K562 (cell line): ENCODE measurements around the gene TRIM33. TPM values are rescaled to one million over a fixed set of nuclear protein-coding genes. Genes with fewer than 3 reads are reported as not detected.

Experiments
- ATAC-seq: fragments of 200-7000 bp; cut with Tn5 transposase; 3 replicates; pipeline ENCODE4 v1.9.1; 2020; ENCODE audit warnings: moderate library complexity
- BruUV-seq: library from RNA; stranded (reverse); fragments of 400-500 nt; replicated peaks from 2 replicates; lab custom pipeline; 2021; lab: Mats Ljungman, UMichigan
- CTCF ChIA-PET: fragments of 300-600 bp; formaldehyde crosslinking; extraction: SDS; loops from one replicate; lab custom pipeline; 2021; ENCODE audit warnings: low intra/inter-chr PET ratio; lab: Yijun Ruan, JAX
- POLR2A ChIA-PET: fragments of 300-600, 350-650 bp; sonication (Branson Sonifier 250); formaldehyde crosslinking; extraction: SDS; loops from one replicate; lab custom pipeline; 2021; ENCODE audit warnings: antibody characterized with exemption, inconsistent platforms; lab: Yijun Ruan, JAX
- DNase-seq, 4 experiments: peaks; one replicate each; pipeline versions ENCODE4 v3.0.0 to v3.0.0-alpha.2; 2011 to 2018; ENCODE audit warnings: low spot score in 3 of 4, mixed read lengths in 3 of 4; ENCODE audit errors: extremely low read depth in 1 of 4
- FAIRE-seq: peaks from 2 replicates; lab custom pipeline; 2011; peaks lifted over from hg19 to GRCh38; lab: Jason Lieb, UNC
- H2AFZ ChIP-seq: 2 replicates; pipeline ENCODE4 v1.6.0; 2011; ENCODE audit warnings: low read depth, low read length, control low read depth, inconsistent platforms
- H3K27ac ChIP-seq: fragments of 200-600 bp; 3 replicates; pipeline ENCODE4 v1.8.0; 2011; ENCODE audit warnings: low read depth, mild to moderate bottlenecking, control low read depth, inconsistent platforms, low read length, moderate library complexity, mixed read lengths; ENCODE audit errors: extremely low read depth
- H3K27me3 ChIP-seq, 2 experiments: fragments of 300-600 bp in 1 of 2; 2 replicates in 1 of 2; 3 replicates in 1 of 2; pipeline versions ENCODE4 v1.6.0 to v1.8.0; 2011; ENCODE audit warnings: inconsistent platforms in 2 of 2, low read length in 2 of 2, mild to moderate bottlenecking in 1 of 2, mixed read lengths in 1 of 2, moderate library complexity in 1 of 2; ENCODE audit not compliant: control insufficient read depth in 2 of 2, insufficient read depth in 2 of 2
- H3K36me3 ChIP-seq: fragments of 300-600 bp; 3 replicates; pipeline ENCODE4 v1.8.0; 2011; ENCODE audit warnings: mild to moderate bottlenecking, low read length, inconsistent platforms; ENCODE audit not compliant: control insufficient read depth, insufficient read depth
- H3K4me1 ChIP-seq, 2 experiments: fragments of 200-600 bp in 1 of 2; replicated peaks in 1 of 2; 2 replicates in 1 of 2; 3 replicates in 1 of 2; pipeline versions ENCODE4 v1.5.1 to v1.8.0; 2011; ENCODE audit warnings: inconsistent platforms in 2 of 2, low read length in 2 of 2, mild to moderate bottlenecking in 1 of 2, mixed read lengths in 1 of 2, moderate library complexity in 1 of 2; ENCODE audit not compliant: control insufficient read depth in 2 of 2, insufficient read depth in 2 of 2
- H3K4me2 ChIP-seq: 2 replicates; pipeline ENCODE4 v1.6.1; 2011; ENCODE audit warnings: low read length, control low read depth, inconsistent platforms, mixed read lengths; ENCODE audit not compliant: insufficient read depth
- H3K4me3 ChIP-seq: fragments of 200-600 bp; sonication (generic), shearing (Covaris generic); 2 replicates; pipeline ENCODE4 v1.5.1; 2016; ENCODE audit warnings: control low read depth, inconsistent platforms
- H3K79me2 ChIP-seq: fragments of 200-600 bp; 3 replicates; pipeline ENCODE4 v1.8.0; 2011; ENCODE audit warnings: low read length, inconsistent platforms; ENCODE audit not compliant: control insufficient read depth, insufficient read depth
- H3K9ac ChIP-seq, 2 experiments: 2 replicates each; pipeline versions ENCODE4 v1.6.0 to v1.6.1; 2011; ENCODE audit warnings: low read depth in 2 of 2, low read length in 2 of 2, control low read depth in 1 of 2, inconsistent platforms in 1 of 2, mild to moderate bottlenecking in 1 of 2, mixed read lengths in 1 of 2; ENCODE audit not compliant: insufficient read depth in 1 of 2
- H3K9me1 ChIP-seq: one replicate; pipeline ENCODE4 v1.6.0; 2011; ENCODE audit warnings: inconsistent platforms, mild to moderate bottlenecking, low read length, moderate library complexity; ENCODE audit not compliant: control insufficient read depth, insufficient read depth
- H3K9me3 ChIP-seq: replicated peaks from 2 replicates; pipeline ENCODE4 v1.5.1; 2011; ENCODE audit warnings: low read depth, low read length, inconsistent platforms; ENCODE audit not compliant: control insufficient read depth, insufficient read depth
- H4K20me1 ChIP-seq: replicated peaks from 2 replicates; pipeline ENCODE4 v1.6.1; 2011; ENCODE audit warnings: low read length, inconsistent platforms, mixed read lengths; ENCODE audit not compliant: control insufficient read depth, insufficient read depth
- BRF2 ChIP-seq: IDR thresholded peaks from 3 replicates; pipeline ENCODE4 v1.6.1; 2011; ENCODE audit warnings: borderline replicate concordance, mild to moderate bottlenecking; ENCODE audit not compliant: insufficient read length, insufficient read depth
- DIDO1 ChIP-seq: fragments of 450-650 bp; IDR thresholded peaks from 2 replicates; pipeline ENCODE4 v1.6.1; 2016; ENCODE audit warnings: low read depth, missing biosample characterization, missing genetic modification characterization
- HDGF ChIP-seq: fragments of 450-650 bp; IDR thresholded peaks from 2 replicates; pipeline ENCODE4 v1.6.1; 2016
- HES1 ChIP-seq: fragments of 450-650 bp; IDR thresholded peaks from 2 replicates; pipeline ENCODE4 v1.6.1; 2016; ENCODE audit warnings: low read depth, mild to moderate bottlenecking, moderate library complexity
- JUNB ChIP-seq: fragments of 450-650 bp; formaldehyde crosslinking; conservative IDR thresholded peaks from 2 replicates; pipeline ENCODE4 v1.4.0; 2020; ENCODE audit warnings: mild to moderate bottlenecking
- MAX ChIP-seq: sonication (generic); formaldehyde crosslinking; IDR thresholded peaks from 2 replicates; pipeline ENCODE4 v1.9.0; 2022; ENCODE audit warnings: mild to moderate bottlenecking, missing genetic modification reagents
- NR0B1 ChIP-seq: fragments of 450-650 bp; IDR thresholded peaks from one replicate; pipeline ENCODE4 v1.6.1; 2018; ENCODE audit warnings: mild to moderate bottlenecking, moderate library complexity; ENCODE audit not compliant: partially characterized antibody
- NR4A1 ChIP-seq, 2 experiments: fragments of 250-450 bp in 1 of 2; fragments of 450-650 bp in 1 of 2; sonication (Bioruptor Pico) in 1 of 2; IDR thresholded peaks; 2 replicates each; pipeline versions ENCODE4 v1.4.0 to v1.6.1; 2016 to 2020; ENCODE audit warnings: mild to moderate bottlenecking in 2 of 2, missing compliant biosample characterization in 1 of 2, missing genetic modification characterization in 1 of 2, moderate library complexity in 1 of 2
- PTBP1 ChIP-seq: fragments of 200-400 bp; formaldehyde crosslinking; IDR thresholded peaks from 2 replicates; pipeline ENCODE4 v1.6.1; 2017; ENCODE audit warnings: low read depth, low read length
- RBM14 ChIP-seq: fragments of 200-400 bp; formaldehyde crosslinking; IDR thresholded peaks from 2 replicates; pipeline ENCODE4 v1.6.1; 2018; ENCODE audit warnings: low read depth, mild to moderate bottlenecking, low read length, moderate library complexity, borderline replicate concordance; ENCODE audit not compliant: insufficient read depth
- SAP30 ChIP-seq: fragments of 200-600 bp; sonication (generic); IDR thresholded peaks from 2 replicates; pipeline ENCODE4 v1.6.1; 2012; ENCODE audit warnings: borderline replicate concordance, low read depth, mild to moderate bottlenecking, moderate library complexity, low read length, control low read depth, inconsistent platforms; ENCODE audit not compliant: insufficient read depth, poor library complexity, severe bottlenecking
- STAT5A ChIP-seq: IDR thresholded peaks from 2 replicates; pipeline ENCODE4 v1.6.1; 2012; ENCODE audit warnings: low read length, inconsistent platforms, borderline replicate concordance
- XRCC4 ChIP-seq: IDR thresholded peaks from one replicate; pipeline ENCODE4 v1.6.1; 2011; ENCODE audit not compliant: insufficient read depth, insufficient read length; ENCODE audit errors: extremely low read depth
- ZFP1 ChIP-seq: fragments of 450-650 bp; formaldehyde crosslinking; IDR thresholded peaks from 2 replicates; pipeline ENCODE4 v1.4.0; 2020; ENCODE audit warnings: mild to moderate bottlenecking, mixed read lengths
- WGBS: fragments of 100-300 bp; shearing (Covaris generic); methylation state at CpG from one replicate; pipeline ENCODE4 v1.1.6; 2016; ENCODE audit warnings: low coverage, mixed read lengths; ENCODE audit not compliant: insufficient coverage; ENCODE audit errors: missing lambda C conversion rate; 5-methylcytosine and 5-hydroxymethylcytosine counted together
- in situ Hi-C: fragments of 300-500 bp; cut with MboI; formaldehyde crosslinking; loops from 4 replicates; pipeline ENCODE4 v1.15.0; 2018; ENCODE audit warnings: inconsistent platforms, mixed read lengths
- intact Hi-C: fragments of 100-400 bp; cut with micrococcal nuclease; formaldehyde crosslinking; loops from 2 replicates; pipeline ENCODE4 v1.14.2; 2022
- polyA plus RNA-seq, 8 experiments: library from polyadenylated mRNA; depleted of rRNA in 4 of 8; stranded (reverse) in 5 of 8; unstranded in 3 of 8; fragments of >200 nt; fragmentation: Nextera tagmentation in 2 of 8; fragmentation: Illumina TruSeq in 1 of 8; extraction: Ambion mirVana in 2 of 8; extraction: Trizol in 1 of 8; gene quantifications; 2 replicates each; pipeline versions ENCODE4 v1.2.1 to v1.2.3, GENCODE V29; 2011 to 2014; ENCODE audit warnings: inconsistent platforms in 1 of 8, missing spikeins in 1 of 8
- total RNA-seq, 7 experiments: library from RNA; depleted of rRNA in 6 of 7; stranded (reverse); fragments of >200 nt in 6 of 7; fragmentation: Illumina TruSeq in 2 of 7; extraction: Trizol in 2 of 7; gene quantifications; 2 replicates each; pipeline versions ENCODE4 v1.2.1 to v1.2.3, GENCODE V29; 2011 to 2021; ENCODE audit warnings: low replicate concordance in 1 of 7
- TF ChIP-seq, protein P1 (sequence below): fragments of 450-650 bp; IDR thresholded peaks from 2 replicates; pipeline ENCODE4 v1.6.1; 2017; ENCODE audit warnings: antibody characterized with exemption, mild to moderate bottlenecking

The TRIM33 gene
- total and polyA plus RNA-seq, 9 of the 15 experiments (the other 6 are each of a cell fraction or from before 2014, with no cell fraction given), result 9.3 to 58.4 (median 40.2) TPM

DNA sequence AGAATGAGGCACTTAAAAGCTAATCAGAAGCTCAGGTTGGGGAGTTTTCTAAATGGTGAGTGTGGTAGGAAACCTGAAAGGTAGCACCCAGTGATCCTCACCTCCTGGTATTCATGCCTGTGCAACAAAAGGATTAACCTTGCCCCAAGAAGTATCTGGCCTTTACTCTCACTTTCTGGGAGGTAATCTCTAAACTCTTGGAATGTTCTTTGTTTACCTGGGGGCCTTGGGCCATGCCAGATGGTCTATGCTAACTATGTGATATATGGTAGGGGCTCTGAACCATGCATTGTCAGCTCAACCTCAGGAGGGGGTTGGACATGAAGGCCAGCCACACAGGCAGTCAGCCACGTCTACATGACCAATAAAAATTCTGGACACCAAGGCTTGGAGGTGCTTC is 24.4 kb upstream of the TRIM33 start:
- Histone ChIP-seq H3K4me3 (no peak overlapping the region), H3K9me1 (no peaks in the 10 kb centered on the region), H4K20me1 (no peaks in the 10 kb centered on the region), H3K27ac (no peak overlapping the region), H3K9ac (no peak overlapping the region), H3K36me3 (no peaks in the 10 kb centered on the region), H2AFZ (peak overlapping the region; percentile 82), H3K27me3 (no peaks in the 10 kb centered on the region), H3K4me1 (no peaks in the 10 kb centered on the region), H3K79me2 (no peaks in the 10 kb centered on the region), H3K9me3 (no peaks in the 10 kb centered on the region), H3K4me2 (no peak overlapping the region)
- WGBS, result 21% methylated on average over 1 of the region's 1 CpG
- CTCF ChIA-PET, result no interaction called here
- ATAC-seq, result no peak
- in situ Hi-C loops (no loop called here), intact Hi-C loops (no loop called here)
- POLR2A ChIA-PET, result interaction anchor here (1.1 to 2.3 kb wide), 5 partner anchors 10 to 32 kb away, joined by 3 to 9 read pairs (median 4); no protein-coding TSS in a partner anchor
- DNase-seq, result no peak
- BruUV-seq, result no TSS peak
- FAIRE-seq, result no peak
- TF ChIP-seq ZFP1 (CRISPR knock-in tag), result no peak
- no peak for TF ChIP-seq STAT5A
- TF ChIP-seq PTBP1, result no peak
- TF ChIP-seq XRCC4, result no peak
- TF ChIP-seq SAP30, result no peak
- TF ChIP-seq HES1, result no peak
- no peak for TF ChIP-seq BRF2
- no peak for TF ChIP-seq HDGF
- no peak for TF ChIP-seq JUNB (CRISPR knock-in tag)
- TF ChIP-seq NR0B1, result no peak
- TF ChIP-seq DIDO1 (tag), result no peak
- TF ChIP-seq, protein P1, sequence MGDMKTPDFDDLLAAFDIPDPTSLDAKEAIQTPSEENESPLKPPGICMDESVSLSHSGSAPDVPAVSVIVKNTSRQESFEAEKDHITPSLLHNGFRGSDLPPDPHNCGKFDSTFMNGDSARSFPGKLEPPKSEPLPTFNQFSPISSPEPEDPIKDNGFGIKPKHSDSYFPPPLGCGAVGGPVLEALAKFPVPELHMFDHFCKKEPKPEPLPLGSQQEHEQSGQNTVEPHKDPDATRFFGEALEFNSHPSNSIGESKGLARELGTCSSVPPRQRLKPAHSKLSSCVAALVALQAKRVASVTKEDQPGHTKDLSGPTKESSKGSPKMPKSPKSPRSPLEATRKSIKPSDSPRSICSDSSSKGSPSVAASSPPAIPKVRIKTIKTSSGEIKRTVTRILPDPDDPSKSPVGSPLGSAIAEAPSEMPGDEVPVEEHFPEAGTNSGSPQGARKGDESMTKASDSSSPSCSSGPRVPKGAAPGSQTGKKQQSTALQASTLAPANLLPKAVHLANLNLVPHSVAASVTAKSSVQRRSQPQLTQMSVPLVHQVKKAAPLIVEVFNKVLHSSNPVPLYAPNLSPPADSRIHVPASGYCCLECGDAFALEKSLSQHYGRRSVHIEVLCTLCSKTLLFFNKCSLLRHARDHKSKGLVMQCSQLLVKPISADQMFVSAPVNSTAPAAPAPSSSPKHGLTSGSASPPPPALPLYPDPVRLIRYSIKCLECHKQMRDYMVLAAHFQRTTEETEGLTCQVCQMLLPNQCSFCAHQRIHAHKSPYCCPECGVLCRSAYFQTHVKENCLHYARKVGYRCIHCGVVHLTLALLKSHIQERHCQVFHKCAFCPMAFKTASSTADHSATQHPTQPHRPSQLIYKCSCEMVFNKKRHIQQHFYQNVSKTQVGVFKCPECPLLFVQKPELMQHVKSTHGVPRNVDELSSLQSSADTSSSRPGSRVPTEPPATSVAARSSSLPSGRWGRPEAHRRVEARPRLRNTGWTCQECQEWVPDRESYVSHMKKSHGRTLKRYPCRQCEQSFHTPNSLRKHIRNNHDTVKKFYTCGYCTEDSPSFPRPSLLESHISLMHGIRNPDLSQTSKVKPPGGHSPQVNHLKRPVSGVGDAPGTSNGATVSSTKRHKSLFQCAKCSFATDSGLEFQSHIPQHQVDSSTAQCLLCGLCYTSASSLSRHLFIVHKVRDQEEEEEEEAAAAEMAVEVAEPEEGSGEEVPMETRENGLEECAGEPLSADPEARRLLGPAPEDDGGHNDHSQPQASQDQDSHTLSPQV, result no peak
- TF ChIP-seq NR4A1 (CRISPR knock-in tag; IDR thresholded peaks at IDR 0.05), result no peak
- no peak for TF ChIP-seq NR4A1 (tag; IDR thresholded peaks at IDR 0.05)
- no peak for TF ChIP-seq RBM14
- no peak for TF ChIP-seq MAX
